OCI-LY7 (cell line): Measurements from ENCODE around the gene PRLH. TPM values are rescaled to one million over a fixed set of nuclear protein-coding genes. Genes with fewer than 3 reads are reported as not detected.

Experiments
- BruUV-seq: library from RNA; stranded (reverse); fragments of 400-500 nt; replicated peaks from 2 replicates; lab custom pipeline; 2021; lab: Mats Ljungman, UMichigan
- CTCF ChIA-PET: fragments of 300-600 bp; sonication (Branson Sonifier 250); formaldehyde crosslinking; loops from one replicate; lab custom pipeline; 2022; ENCODE audit warnings: antibody characterized with exemption; ENCODE audit not compliant: unreplicated experiment; lab: Charles Lee
- POLR2A ChIA-PET: fragments of 300-600 bp; sonication (Branson Sonifier 250); formaldehyde crosslinking; loops from one replicate; lab custom pipeline; 2022; ENCODE audit warnings: antibody characterized with exemption; lab: Charles Lee
- DNase-seq: peaks from one replicate; pipeline ENCODE4 v3.0.0-alpha.2; 2015; ENCODE audit warnings: low spot score
- H2AFZ ChIP-seq: fragments of 200-600 bp; sonication (generic), shearing (Covaris generic); 2 replicates; pipeline ENCODE4 v1.6.1; 2014; ENCODE audit warnings: mild to moderate bottlenecking, antibody characterized with exemption, low read length, moderate library complexity
- H3K27ac ChIP-seq: fragments of 200-600 bp; sonication (generic); 2 replicates; pipeline ENCODE4 v1.5.1; 2014; ENCODE audit warnings: mixed run types, low read depth, mild to moderate bottlenecking, moderate library complexity, low read length, inconsistent platforms; ENCODE audit not compliant: poor library complexity, severe bottlenecking
- H3K36me3 ChIP-seq: fragments of 200-600 bp; sonication (generic); 2 replicates; pipeline ENCODE4 v1.6.1; 2014; ENCODE audit warnings: mild to moderate bottlenecking, antibody characterized with exemption, low read length, moderate library complexity, mixed read lengths; ENCODE audit not compliant: insufficient read depth
- H3K4me1 ChIP-seq: fragments of 200-600 bp; sonication (generic); 2 replicates; pipeline ENCODE4 v1.5.1; 2014; ENCODE audit warnings: mild to moderate bottlenecking, low read length; ENCODE audit not compliant: insufficient read depth, poor library complexity, severe bottlenecking
- H3K4me2 ChIP-seq: fragments of 200-600 bp; sonication (generic); 2 replicates; pipeline ENCODE4 v1.6.1; 2014; ENCODE audit warnings: mild to moderate bottlenecking, low read length
- H3K4me3 ChIP-seq: fragments of 200-600 bp; sonication (generic); 2 replicates; pipeline ENCODE4 v1.5.1; 2014; ENCODE audit warnings: mild to moderate bottlenecking, low read depth, low read length; ENCODE audit not compliant: poor library complexity, severe bottlenecking
- H3K79me2 ChIP-seq: fragments of 200-600 bp; sonication (generic); 2 replicates; pipeline ENCODE4 v1.6.1; 2016; ENCODE audit warnings: low read depth, mild to moderate bottlenecking, low read length, moderate library complexity, mixed read lengths; ENCODE audit not compliant: insufficient read depth
- H3K9me2 ChIP-seq: fragments of 200-600 bp; sonication (generic); 2 replicates; pipeline ENCODE4 v1.6.1; 2016; ENCODE audit warnings: mild to moderate bottlenecking, low read length, mixed read lengths; ENCODE audit not compliant: insufficient read depth
- H3K9me3 ChIP-seq: fragments of 200-600 bp; sonication (generic); 2 replicates; pipeline ENCODE4 v1.6.1; 2014; ENCODE audit warnings: mild to moderate bottlenecking, mixed run types, low read length, mixed read lengths
- H4K20me1 ChIP-seq: fragments of 200-600 bp; sonication (generic); 2 replicates; pipeline ENCODE4 v1.6.1; 2014; ENCODE audit warnings: mild to moderate bottlenecking, antibody characterized with exemption, low read length, moderate library complexity, mixed read lengths; ENCODE audit not compliant: insufficient read depth
- EZH2phosphoT487 ChIP-seq: fragments of 200-600 bp; sonication (generic); IDR thresholded peaks from 2 replicates; pipeline ENCODE4 v1.6.1; 2018; ENCODE audit warnings: low read depth, borderline replicate concordance, mild to moderate bottlenecking, mixed run types, antibody characterized with exemption, low read length, moderate library complexity, mixed read lengths
- intact Hi-C: fragments of 100-400 bp; cut with micrococcal nuclease; formaldehyde crosslinking; loops from one replicate; pipeline ENCODE4 v1.10.0; 2022; ENCODE audit not compliant: unreplicated experiment
- total RNA-seq, 2 experiments: library from RNA; depleted of rRNA in 1 of 2; stranded (reverse); fragments of >200 nt in 1 of 2; shearing (Covaris generic) in 1 of 2; gene quantifications; 2 replicates each; pipeline ENCODE4 v1.2.3, GENCODE V29; 2014 to 2022
- TF ChIP-seq, protein P1 (sequence below): fragments of 200-600 bp; sonication (generic); conservative IDR thresholded peaks from 2 replicates; pipeline ENCODE4 v1.5.1; 2014; ENCODE audit warnings: mild to moderate bottlenecking, antibody characterized with exemption, low read length, moderate library complexity, mixed read lengths

Gene PRLH
- total RNA-seq, 2 experiments from 2014 or later = not detected

GRCh38 chr2:237588044-237588696 lies 21.8 kb downstream of the PRLH start:
- Histone ChIP-seq H3K79me2 (no peaks in the 10 kb centered on the region), H3K36me3 (no peaks in the 10 kb centered on the region), H3K27ac (no peak overlapping the region), H3K4me1 (peaks cover 7% of the 10 kb centered on the region), H3K4me3 (no peak overlapping the region), H2AFZ (no peak overlapping the region), H3K4me2 (no peak overlapping the region), H3K9me3 (no peaks in the 10 kb centered on the region), H4K20me1 (no peaks in the 10 kb centered on the region), H3K9me2 (no peaks in the 10 kb centered on the region)
- ChIA-PET CTCF (no interaction called here), POLR2A (no interaction called here)
- BruUV-seq = no TSS peak
- intact Hi-C loops = loop anchor here (10.0 kb wide), 1 partner anchor 187 kb away; no protein-coding TSS in a partner anchor
- TF ChIP-seq, protein P1, sequence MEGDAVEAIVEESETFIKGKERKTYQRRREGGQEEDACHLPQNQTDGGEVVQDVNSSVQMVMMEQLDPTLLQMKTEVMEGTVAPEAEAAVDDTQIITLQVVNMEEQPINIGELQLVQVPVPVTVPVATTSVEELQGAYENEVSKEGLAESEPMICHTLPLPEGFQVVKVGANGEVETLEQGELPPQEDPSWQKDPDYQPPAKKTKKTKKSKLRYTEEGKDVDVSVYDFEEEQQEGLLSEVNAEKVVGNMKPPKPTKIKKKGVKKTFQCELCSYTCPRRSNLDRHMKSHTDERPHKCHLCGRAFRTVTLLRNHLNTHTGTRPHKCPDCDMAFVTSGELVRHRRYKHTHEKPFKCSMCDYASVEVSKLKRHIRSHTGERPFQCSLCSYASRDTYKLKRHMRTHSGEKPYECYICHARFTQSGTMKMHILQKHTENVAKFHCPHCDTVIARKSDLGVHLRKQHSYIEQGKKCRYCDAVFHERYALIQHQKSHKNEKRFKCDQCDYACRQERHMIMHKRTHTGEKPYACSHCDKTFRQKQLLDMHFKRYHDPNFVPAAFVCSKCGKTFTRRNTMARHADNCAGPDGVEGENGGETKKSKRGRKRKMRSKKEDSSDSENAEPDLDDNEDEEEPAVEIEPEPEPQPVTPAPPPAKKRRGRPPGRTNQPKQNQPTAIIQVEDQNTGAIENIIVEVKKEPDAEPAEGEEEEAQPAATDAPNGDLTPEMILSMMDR = no peak
- TF ChIP-seq EZH2phosphoT487 = no peak
- no peak for DNase-seq

GRCh38 chr2:237590272-237591140 lies 24.1 kb downstream of the PRLH start, which contains the start of gene RAB17:
Gene RAB17, minus strand, starts transcription at chr2:237590734. Its CDS starts 4,580 bp downstream, at chr2:237586154.
- Histone ChIP-seq H3K9me2 (no peaks in the 10 kb centered on the region), H3K27ac (no peak within 1 kb of the TSS), H3K9me3 (no peaks in the 10 kb centered on the region), H3K4me2 (peak within 1 kb of the TSS; percentile 8; the same call in 1 of the 2 replicates), H2AFZ (no peak within 1 kb of the TSS), H3K79me2 (no peaks in the 10 kb centered on the region), H3K4me3 (no peak within 1 kb of the TSS), H3K36me3 (no peaks in the 10 kb centered on the region), H3K4me1 (peaks cover 7% of the 10 kb centered on the region), H4K20me1 (no peaks in the 10 kb centered on the region)
- no peak for TF ChIP-seq EZH2phosphoT487
- TF ChIP-seq, protein P1 = no peak
- ChIA-PET CTCF (no interaction called here), POLR2A (no interaction called here)
- intact Hi-C loops = no loop called here
- DNase-seq = no peak
- no TSS peak for BruUV-seq
